Astrocyte of the spinal cord (primary cell): Measurements from ENCODE around the gene AUTS2.

Experiments used
- DNase-seq: peaks from one replicate; pipeline ENCODE4 v3.0.0; 2011; ENCODE audit warnings: low read depth, low spot score
- H3K4me3 ChIP-seq: 2 replicates; pipeline ENCODE4 v1.5.1; 2011; ENCODE audit warnings: low read depth, mild to moderate bottlenecking, low read length, moderate library complexity
- in situ Hi-C: cut with HindIII; loops from 2 replicates; pipeline ENCODE4 v1.10.0; 2017; ENCODE audit warnings: low sequenced_read_pairs
- TF ChIP-seq, protein P1 (sequence below): IDR thresholded peaks from 2 replicates; pipeline ENCODE4 v1.5.1; 2012; ENCODE audit warnings: low read depth, mild to moderate bottlenecking, low read length, inconsistent platforms

The AUTS2 gene

DNA sequence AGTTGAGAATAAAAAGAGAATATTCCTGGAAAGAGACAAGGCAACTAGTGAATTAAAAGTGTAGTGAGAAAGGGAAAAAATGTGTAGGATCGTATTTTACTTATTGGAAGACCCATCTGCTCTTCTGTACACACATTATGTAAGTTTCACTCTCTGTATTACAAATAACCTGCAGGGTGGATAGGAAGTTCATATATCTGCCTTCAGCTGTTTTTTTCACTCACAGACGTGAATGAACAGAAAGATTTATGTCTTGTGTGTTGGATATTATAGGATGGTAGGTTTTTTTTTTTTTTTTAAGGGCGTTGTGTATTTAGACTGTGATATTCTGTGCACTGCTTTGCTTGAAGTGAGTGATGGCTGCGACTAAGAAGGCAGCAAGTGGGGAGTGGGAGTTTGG, 266.5 kb downstream of the AUTS2 start:
- DNase-seq = no peak
- in situ Hi-C loops = no loop called here
- no peak overlapping the region for H3K4me3 ChIP-seq
- TF ChIP-seq, protein P1, sequence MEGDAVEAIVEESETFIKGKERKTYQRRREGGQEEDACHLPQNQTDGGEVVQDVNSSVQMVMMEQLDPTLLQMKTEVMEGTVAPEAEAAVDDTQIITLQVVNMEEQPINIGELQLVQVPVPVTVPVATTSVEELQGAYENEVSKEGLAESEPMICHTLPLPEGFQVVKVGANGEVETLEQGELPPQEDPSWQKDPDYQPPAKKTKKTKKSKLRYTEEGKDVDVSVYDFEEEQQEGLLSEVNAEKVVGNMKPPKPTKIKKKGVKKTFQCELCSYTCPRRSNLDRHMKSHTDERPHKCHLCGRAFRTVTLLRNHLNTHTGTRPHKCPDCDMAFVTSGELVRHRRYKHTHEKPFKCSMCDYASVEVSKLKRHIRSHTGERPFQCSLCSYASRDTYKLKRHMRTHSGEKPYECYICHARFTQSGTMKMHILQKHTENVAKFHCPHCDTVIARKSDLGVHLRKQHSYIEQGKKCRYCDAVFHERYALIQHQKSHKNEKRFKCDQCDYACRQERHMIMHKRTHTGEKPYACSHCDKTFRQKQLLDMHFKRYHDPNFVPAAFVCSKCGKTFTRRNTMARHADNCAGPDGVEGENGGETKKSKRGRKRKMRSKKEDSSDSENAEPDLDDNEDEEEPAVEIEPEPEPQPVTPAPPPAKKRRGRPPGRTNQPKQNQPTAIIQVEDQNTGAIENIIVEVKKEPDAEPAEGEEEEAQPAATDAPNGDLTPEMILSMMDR = no peak

DNA sequence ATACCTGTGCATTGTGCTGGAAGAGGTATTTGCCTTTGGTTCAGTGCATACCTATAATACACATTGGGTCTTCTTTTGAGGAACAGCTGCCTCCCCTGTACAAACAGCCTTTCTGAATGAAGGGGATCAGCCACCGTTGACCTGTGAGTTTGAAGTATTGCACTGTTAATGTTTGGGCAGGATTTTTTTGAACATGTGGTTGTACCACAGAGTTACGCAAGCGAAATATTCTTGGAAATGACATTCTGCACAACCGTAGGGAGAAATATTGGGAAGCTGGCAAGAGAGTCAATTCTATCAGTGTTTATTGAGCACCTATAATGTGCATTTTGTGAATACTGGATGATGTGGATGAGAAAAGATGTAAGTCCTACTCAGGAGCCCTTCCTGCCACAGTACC, 270.6 kb downstream of the AUTS2 start:
- no peak for DNase-seq
- TF ChIP-seq, protein P1 = no peak
- no peak overlapping the region for H3K4me3 ChIP-seq
- in situ Hi-C loops = no loop called here

DNA sequence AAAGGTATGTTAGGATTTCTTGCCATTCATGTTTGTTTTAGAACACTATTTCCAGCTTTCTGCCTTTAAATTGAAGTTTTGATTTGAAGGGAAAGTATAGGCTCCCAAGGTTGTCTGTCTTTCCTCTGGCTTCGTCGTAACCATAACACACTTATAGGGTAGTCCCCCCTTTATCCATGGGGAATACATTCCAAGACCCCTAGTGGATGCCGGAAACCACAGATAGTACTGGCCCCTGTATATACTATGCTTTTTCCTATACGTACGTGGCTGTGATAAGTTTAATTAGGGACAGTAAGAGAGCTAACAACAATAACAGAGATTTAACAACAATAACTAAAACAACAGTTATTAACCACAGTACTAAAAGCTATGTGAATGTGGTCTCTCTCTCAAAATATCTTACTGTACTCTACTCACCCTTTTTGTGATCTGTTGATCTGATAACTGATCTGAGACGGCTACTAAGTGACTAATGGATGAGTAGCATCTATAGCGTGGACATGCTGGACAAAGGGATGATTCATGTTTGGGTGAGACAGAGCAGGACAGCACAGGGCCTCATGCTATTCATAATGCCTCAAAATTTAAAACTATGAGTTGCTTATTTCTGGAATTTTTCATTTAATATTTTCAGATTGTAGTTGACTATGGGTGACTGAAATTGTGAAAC, 273.1 kb downstream of the AUTS2 start:
- H3K4me3 ChIP-seq = no peak overlapping the region
- peak; percentile 65 for DNase-seq
- in situ Hi-C loops = no loop called here
- TF ChIP-seq, protein P1 = no peak

DNA sequence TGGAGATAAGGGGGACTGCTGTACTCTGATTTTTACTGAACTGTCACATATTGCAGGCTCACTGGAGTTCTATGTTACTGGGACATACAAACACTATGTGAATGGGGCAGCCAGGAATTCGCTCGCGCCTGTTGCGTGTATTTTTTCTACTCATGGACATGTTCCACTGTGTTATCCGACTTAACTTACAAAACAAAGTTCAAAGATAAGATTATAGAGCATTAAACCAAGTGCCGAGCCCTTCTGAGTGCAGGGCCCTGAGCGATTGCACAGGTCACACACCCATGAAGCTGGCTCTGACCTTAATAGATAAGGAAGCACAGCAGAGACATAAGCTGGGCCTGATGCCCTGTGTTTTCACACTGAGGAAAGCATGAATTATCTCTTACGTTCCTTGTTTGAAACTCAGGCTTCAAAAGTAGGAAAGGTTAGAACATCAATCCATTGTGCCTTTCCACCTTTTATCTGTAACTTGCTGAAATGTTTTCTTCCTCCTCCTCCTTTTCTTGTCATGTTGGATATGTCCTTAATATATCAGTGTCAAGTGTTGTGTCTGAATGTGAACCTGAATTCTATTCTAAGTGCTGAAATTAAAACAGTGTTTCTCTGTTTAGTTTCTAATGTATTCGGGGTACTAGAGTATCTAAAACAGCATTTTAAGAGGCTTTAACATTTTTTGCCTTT, 273.8 kb downstream of the AUTS2 start:
- TF ChIP-seq, protein P1 = no peak
- no peak overlapping the region for H3K4me3 ChIP-seq
- peak; percentile 6 for DNase-seq
- in situ Hi-C loops = no loop called here

DNA sequence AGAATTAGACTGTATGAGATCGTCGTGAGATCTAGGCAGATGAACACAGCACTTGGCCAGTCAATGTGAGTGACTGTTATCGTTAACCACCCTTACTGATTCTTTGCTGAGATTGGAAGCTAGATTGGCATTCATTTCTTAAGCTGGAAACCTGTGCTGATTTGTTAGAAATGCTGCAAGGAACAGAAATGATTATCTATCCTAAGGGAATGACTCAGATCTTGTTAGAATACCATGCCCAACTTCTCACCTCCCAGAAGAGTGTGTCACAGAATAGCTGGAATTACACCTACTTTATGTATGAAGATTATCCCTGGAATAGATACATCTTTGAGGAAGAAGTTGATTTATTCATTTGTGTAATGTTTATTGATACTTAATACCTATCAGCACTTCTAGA, 275.2 kb downstream of the AUTS2 start:
- TF ChIP-seq, protein P1 = no peak

DNA sequence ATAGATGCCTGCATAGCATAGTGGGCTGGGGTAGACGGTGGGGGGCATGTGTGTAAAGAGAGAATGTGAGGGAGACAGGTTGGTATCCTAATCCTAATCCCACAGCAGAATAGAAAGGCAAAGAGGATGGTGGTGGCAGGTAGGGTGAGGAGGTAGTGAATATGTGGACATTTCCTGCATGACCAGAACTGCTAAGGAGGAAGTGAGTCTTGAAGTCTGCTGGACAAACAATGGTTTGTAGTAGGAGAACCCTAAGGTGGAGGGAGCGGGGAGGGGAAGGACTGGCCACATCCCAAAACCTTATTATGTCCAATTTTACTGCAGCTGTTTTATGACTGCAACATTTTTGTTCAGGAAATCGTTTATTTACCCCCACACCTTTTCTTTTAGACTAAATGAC, 279.7 kb downstream of the AUTS2 start:
- TF ChIP-seq, protein P1 = no peak
- H3K4me3 ChIP-seq = no peak overlapping the region
- DNase-seq = no peak
- in situ Hi-C loops = no loop called here

More for the DNA sequence above, 275.2 kb downstream of the AUTS2 start:
- in situ Hi-C loops = no loop called here
- no peak for DNase-seq
- H3K4me3 ChIP-seq = no peak overlapping the region
